Measurements from ENCODE around the gene BMS1. TPM values are rescaled to one million over a fixed set of nuclear protein-coding genes. Genes with fewer than 3 reads are reported as not detected.

The BMS1 gene
- total RNA-seq, 1 experiment from 2014 or later: 40.0 TPM

DNA sequence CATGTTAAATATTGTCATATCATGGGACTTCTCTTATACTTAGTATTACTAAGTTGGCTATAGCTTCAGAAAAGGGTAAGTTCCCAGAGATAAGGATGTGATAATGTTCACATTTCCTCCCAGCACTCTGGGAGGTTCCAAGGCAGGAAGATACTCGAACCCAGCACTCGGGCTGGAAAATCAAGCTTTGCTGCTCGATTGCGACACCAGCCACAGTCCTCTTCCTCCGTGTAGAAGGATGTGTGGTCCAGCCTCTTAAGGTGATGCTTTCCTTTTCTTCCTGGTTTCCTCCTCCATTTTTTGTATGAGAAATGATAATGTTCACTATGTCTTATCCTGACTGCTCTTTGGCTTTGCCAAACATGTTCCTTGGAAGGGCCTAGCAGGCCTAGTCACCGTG is 3.2 kb downstream of the BMS1 start:
- Histone ChIP-seq H3K4me3 (replicated peaks in 1 of 2; ENCODE audit: low read depth in 1 of 2, low read length in 2 of 2) (no peak overlapping the region), H3K27me3 (ENCODE audit: insufficient read depth, low read length) (no peaks in the 10 kb centered on the region), H3K27ac (ENCODE audit: low read depth, low read length) (no peak overlapping the region), H3K9me2 (ENCODE audit: insufficient read depth) (no peaks in the 10 kb centered on the region), H3K9ac (ENCODE audit: low read length) (no peak overlapping the region), H3K79me2 (ENCODE audit: insufficient read depth, low read length) (peaks cover 65% of the 10 kb centered on the region), H4K20me1 (ENCODE audit: insufficient read depth) (peaks cover 13% of the 10 kb centered on the region; the same call in 1 of the 2 replicates), H2AFZ (ENCODE audit: low read depth, low read length, poor library complexity, severe bottlenecking) (no peak overlapping the region), H3K36me3 (ENCODE audit: control insufficient read depth in 1 of 2, insufficient read depth in 2 of 2, low read length in 2 of 2) (peaks cover 30 to 52% of the 10 kb centered on the region in 2 experiments), H3K4me2 (ENCODE audit: low read length) (no peak overlapping the region), H3K9me3 (ENCODE audit: control insufficient read depth in 1 of 2, insufficient read depth in 1 of 2, low read depth in 1 of 2, low read length in 2 of 2) (no peaks in the 10 kb centered on the region), H3K4me1 (ENCODE audit: control insufficient read depth in 1 of 2, insufficient read depth in 2 of 2, low read length in 2 of 2) (peaks cover 14 to 19% of the 10 kb centered on the region in 2 experiments; a peak in 3 of 4 replicates)
- TF ChIP-seq SP1 (IDR thresholded peaks at IDR 0.05; ENCODE audit: low read depth): no peak
- TF ChIP-seq, protein P1, sequence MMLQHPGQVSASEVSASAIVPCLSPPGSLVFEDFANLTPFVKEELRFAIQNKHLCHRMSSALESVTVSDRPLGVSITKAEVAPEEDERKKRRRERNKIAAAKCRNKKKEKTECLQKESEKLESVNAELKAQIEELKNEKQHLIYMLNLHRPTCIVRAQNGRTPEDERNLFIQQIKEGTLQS (IDR thresholded peaks at IDR 0.05): no peak
- TF ChIP-seq SIN3A (IDR thresholded peaks at IDR 0.05; ENCODE audit: low read depth): no peak
- TF ChIP-seq YY1 (IDR thresholded peaks at IDR 0.05; ENCODE audit: extremely low read depth, insufficient replicate concordance, low read depth, low read length): no peak
- BruUV-seq (replicated peaks): no TSS peak
- intact Hi-C loops (cut with micrococcal nuclease): no loop called here
- RAD21 ChIA-PET (ENCODE audit: low non-redundant PET in 1 of 2, low total read pairs in 2 of 2, uncharacterized antibody in 2 of 2, unreplicated experiment in 2 of 2): no interaction called here
- no peak for ATAC-seq
- no peak for DNase-seq (ENCODE audit: low read depth, low spot score)
- CTCF ChIA-PET: no interaction called here
- POLR2A ChIA-PET: no interaction called here

DNA sequence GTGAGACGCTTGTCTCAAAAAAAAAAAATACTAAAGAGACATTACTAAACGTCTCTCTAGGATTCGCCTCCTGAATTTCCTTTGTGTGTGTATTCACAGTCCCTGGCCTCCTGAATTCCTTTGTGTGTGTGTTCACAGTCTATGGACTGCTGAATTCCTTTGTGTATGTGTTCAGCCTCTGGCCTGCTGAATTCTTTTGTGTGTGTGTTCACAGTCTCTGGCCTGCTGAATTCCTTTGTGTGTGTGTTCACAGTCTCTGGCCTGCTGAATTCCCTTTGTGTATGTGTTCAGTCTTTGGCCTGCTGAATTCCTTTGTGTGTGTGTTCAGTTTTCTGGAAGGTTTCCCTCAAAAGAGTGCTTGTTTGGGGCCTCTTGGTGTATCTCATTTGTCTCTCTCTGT is 8.2 kb downstream of the BMS1 start:
- POLR2A ChIA-PET: no interaction called here
- peaks cover 65% of the 10 kb centered on the region for H3K79me2 ChIP-seq (ENCODE audit: insufficient read depth, low read length)
- H2AFZ ChIP-seq (ENCODE audit: low read depth, low read length, poor library complexity, severe bottlenecking): no peak overlapping the region
- H3K27me3 ChIP-seq (ENCODE audit: insufficient read depth, low read length): no peaks in the 10 kb centered on the region
- no peak for DNase-seq (ENCODE audit: low read depth, low spot score)
- no peak for ATAC-seq
- H3K27ac ChIP-seq (ENCODE audit: low read depth, low read length): no peak overlapping the region
- RAD21 ChIA-PET (ENCODE audit: low non-redundant PET in 1 of 2, low total read pairs in 2 of 2, uncharacterized antibody in 2 of 2, unreplicated experiment in 2 of 2): no interaction called here
- CTCF ChIA-PET: no interaction called here
- intact Hi-C loops (cut with micrococcal nuclease): no loop called here
- no peak overlapping the region for H3K4me3 ChIP-seq (replicated peaks in 1 of 2; ENCODE audit: low read depth in 1 of 2, low read length in 2 of 2)
- peaks cover 46 to 76% of the 10 kb centered on the region in 2 experiments for H3K36me3 ChIP-seq (ENCODE audit: control insufficient read depth in 1 of 2, insufficient read depth in 2 of 2, low read length in 2 of 2)
- no TSS peak for BruUV-seq (replicated peaks)
- no peaks in the 10 kb centered on the region for H3K4me1 ChIP-seq (ENCODE audit: control insufficient read depth in 1 of 2, insufficient read depth in 2 of 2, low read length in 2 of 2)
- no peak overlapping the region for H3K4me2 ChIP-seq (ENCODE audit: low read length)
- H3K9ac ChIP-seq (ENCODE audit: low read length): no peak overlapping the region
- H4K20me1 ChIP-seq (ENCODE audit: insufficient read depth): 0 out of 2 replicates have a peak, but pooled peaks cover 5% of the 10 kb centered on the region
- H3K9me2 ChIP-seq (ENCODE audit: insufficient read depth): no peaks in the 10 kb centered on the region
- H3K9me3 ChIP-seq (ENCODE audit: control insufficient read depth in 1 of 2, insufficient read depth in 1 of 2, low read depth in 1 of 2, low read length in 2 of 2): no peaks in the 10 kb centered on the region
- no peak for TF ChIP-seq SP1 (IDR thresholded peaks at IDR 0.05; ENCODE audit: low read depth)
- TF ChIP-seq, protein P2, sequence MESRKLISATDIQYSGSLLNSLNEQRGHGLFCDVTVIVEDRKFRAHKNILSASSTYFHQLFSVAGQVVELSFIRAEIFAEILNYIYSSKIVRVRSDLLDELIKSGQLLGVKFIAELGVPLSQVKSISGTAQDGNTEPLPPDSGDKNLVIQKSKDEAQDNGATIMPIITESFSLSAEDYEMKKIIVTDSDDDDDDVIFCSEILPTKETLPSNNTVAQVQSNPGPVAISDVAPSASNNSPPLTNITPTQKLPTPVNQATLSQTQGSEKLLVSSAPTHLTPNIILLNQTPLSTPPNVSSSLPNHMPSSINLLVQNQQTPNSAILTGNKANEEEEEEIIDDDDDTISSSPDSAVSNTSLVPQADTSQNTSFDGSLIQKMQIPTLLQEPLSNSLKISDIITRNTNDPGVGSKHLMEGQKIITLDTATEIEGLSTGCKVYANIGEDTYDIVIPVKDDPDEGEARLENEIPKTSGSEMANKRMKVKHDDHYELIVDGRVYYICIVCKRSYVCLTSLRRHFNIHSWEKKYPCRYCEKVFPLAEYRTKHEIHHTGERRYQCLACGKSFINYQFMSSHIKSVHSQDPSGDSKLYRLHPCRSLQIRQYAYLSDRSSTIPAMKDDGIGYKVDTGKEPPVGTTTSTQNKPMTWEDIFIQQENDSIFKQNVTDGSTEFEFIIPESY (IDR thresholded peaks at IDR 0.05; ENCODE audit: extremely low read depth, insufficient replicate concordance, low read length): no peak
- no peak for TF ChIP-seq ZFX (IDR thresholded peaks at IDR 0.05)
- TF ChIP-seq, protein P3, sequence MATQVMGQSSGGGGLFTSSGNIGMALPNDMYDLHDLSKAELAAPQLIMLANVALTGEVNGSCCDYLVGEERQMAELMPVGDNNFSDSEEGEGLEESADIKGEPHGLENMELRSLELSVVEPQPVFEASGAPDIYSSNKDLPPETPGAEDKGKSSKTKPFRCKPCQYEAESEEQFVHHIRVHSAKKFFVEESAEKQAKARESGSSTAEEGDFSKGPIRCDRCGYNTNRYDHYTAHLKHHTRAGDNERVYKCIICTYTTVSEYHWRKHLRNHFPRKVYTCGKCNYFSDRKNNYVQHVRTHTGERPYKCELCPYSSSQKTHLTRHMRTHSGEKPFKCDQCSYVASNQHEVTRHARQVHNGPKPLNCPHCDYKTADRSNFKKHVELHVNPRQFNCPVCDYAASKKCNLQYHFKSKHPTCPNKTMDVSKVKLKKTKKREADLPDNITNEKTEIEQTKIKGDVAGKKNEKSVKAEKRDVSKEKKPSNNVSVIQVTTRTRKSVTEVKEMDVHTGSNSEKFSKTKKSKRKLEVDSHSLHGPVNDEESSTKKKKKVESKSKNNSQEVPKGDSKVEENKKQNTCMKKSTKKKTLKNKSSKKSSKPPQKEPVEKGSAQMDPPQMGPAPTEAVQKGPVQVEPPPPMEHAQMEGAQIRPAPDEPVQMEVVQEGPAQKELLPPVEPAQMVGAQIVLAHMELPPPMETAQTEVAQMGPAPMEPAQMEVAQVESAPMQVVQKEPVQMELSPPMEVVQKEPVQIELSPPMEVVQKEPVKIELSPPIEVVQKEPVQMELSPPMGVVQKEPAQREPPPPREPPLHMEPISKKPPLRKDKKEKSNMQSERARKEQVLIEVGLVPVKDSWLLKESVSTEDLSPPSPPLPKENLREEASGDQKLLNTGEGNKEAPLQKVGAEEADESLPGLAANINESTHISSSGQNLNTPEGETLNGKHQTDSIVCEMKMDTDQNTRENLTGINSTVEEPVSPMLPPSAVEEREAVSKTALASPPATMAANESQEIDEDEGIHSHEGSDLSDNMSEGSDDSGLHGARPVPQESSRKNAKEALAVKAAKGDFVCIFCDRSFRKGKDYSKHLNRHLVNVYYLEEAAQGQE (IDR thresholded peaks at IDR 0.05; ENCODE audit: low read depth): no peak
- TF ChIP-seq POLR2AphosphoS5 (IDR thresholded peaks at IDR 0.05; ENCODE audit: low read depth, low read length): no peak
- no peak for TF ChIP-seq YY1 (IDR thresholded peaks at IDR 0.05; ENCODE audit: extremely low read depth, insufficient replicate concordance, low read depth, low read length)
- TF ChIP-seq EGR1 (IDR thresholded peaks at IDR 0.05; ENCODE audit: low read depth): no peak
- TF ChIP-seq SIN3A (IDR thresholded peaks at IDR 0.05; ENCODE audit: low read depth): no peak
- TF ChIP-seq POLR2A (IDR thresholded peaks at IDR 0.05; ENCODE audit: borderline replicate concordance, extremely low read depth, insufficient read depth, insufficient read length): no peak
- TF ChIP-seq ELF1 (IDR thresholded peaks at IDR 0.05; ENCODE audit: borderline replicate concordance, low read depth): no peak
- TF ChIP-seq, protein P1 (IDR thresholded peaks at IDR 0.05): no peak
- TF ChIP-seq, protein P4, sequence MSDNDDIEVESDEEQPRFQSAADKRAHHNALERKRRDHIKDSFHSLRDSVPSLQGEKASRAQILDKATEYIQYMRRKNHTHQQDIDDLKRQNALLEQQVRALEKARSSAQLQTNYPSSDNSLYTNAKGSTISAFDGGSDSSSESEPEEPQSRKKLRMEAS (IDR thresholded peaks at IDR 0.05): no peak
- no peak for TF ChIP-seq SRF (IDR thresholded peaks at IDR 0.05; ENCODE audit: low read depth)
- TF ChIP-seq CEBPB (IDR thresholded peaks at IDR 0.05; ENCODE audit: low read depth): no peak
- TF ChIP-seq RAD21 (IDR thresholded peaks at IDR 0.05; ENCODE audit: low read depth): no peak
